ENCODE measurements around the gene ZFHX3.

GRCh38 chr16:72798264-72798663 lies 249.7 kb downstream of the ZFHX3 start:
- TF ChIP-seq HDGF (IDR thresholded peaks at IDR 0.05; ENCODE audit: borderline replicate concordance) (no peak), ARNT (IDR thresholded peaks at IDR 0.05) (no peak), FOXK2 (IDR thresholded peaks at IDR 0.05) (no peak), FOXM1 (IDR thresholded peaks at IDR 0.05; ENCODE audit: borderline replicate concordance) (no peak), ELF4 (IDR thresholded peaks at IDR 0.05) (no peak), BHLHE40 (IDR thresholded peaks at IDR 0.05; ENCODE audit: borderline replicate concordance) (no peak), CTBP1 (IDR thresholded peaks at IDR 0.05; ENCODE audit: borderline replicate concordance) (no peak), FOXA1 (IDR thresholded peaks at IDR 0.05) (no peak), NFRKB (IDR thresholded peaks at IDR 0.05) (no peak)
